Fibroblast of lung (primary cell): ENCODE measurements around the gene FXYD4. TPM values are rescaled to one million over a fixed set of nuclear protein-coding genes. Genes with fewer than 3 reads are reported as not detected.

ENCODE experiments used
- DNase-seq, 2 donors: peaks; one replicate each; pipeline versions ENCODE4 v3.0.0 to v3.0.0-alpha.2; 2010; ENCODE audit warnings: low read depth in 2 of 2
- H2AFZ ChIP-seq: 2 replicates; pipeline ENCODE4 v1.5.1; 2012; ENCODE audit warnings: low read length, control low read depth, inconsistent platforms
- H3K27ac ChIP-seq: 2 replicates; pipeline ENCODE4 v1.5.1; 2011; ENCODE audit warnings: low read length, control low read depth; ENCODE audit not compliant: insufficient read depth
- H3K27me3 ChIP-seq: 2 replicates; pipeline ENCODE4 v1.5.1; 2011; ENCODE audit warnings: mild to moderate bottlenecking, low read length; ENCODE audit not compliant: control insufficient read depth, insufficient read depth
- H3K36me3 ChIP-seq: 2 replicates; pipeline ENCODE4 v1.5.1; 2011; ENCODE audit warnings: low read length; ENCODE audit not compliant: control insufficient read depth, insufficient read depth
- H3K4me1 ChIP-seq: 2 replicates; pipeline ENCODE4 v1.5.1; 2011; ENCODE audit warnings: low read length; ENCODE audit not compliant: control insufficient read depth, insufficient read depth; ENCODE audit errors: extremely low read depth
- H3K4me2 ChIP-seq: 2 replicates; pipeline ENCODE4 v1.5.1; 2011; ENCODE audit warnings: low read length, control low read depth; ENCODE audit not compliant: insufficient read depth; ENCODE audit errors: extremely low read depth
- H3K4me3 ChIP-seq, 4 experiments: fragments of 200-600 bp in 1 of 4; sonication (generic) in 1 of 4; replicated peaks in 1 of 4; 2 replicates each; pipeline ENCODE4 v1.5.1; 2011 to 2016; ENCODE audit warnings: low read length in 4 of 4, low read depth in 3 of 4, mild to moderate bottlenecking in 3 of 4, control low read depth in 2 of 4, inconsistent platforms in 1 of 4, mixed read lengths in 1 of 4; ENCODE audit not compliant: insufficient read depth in 1 of 4; ENCODE audit errors: control extremely low read depth in 1 of 4
- H3K79me2 ChIP-seq: 2 replicates; pipeline ENCODE4 v1.5.1; 2012; ENCODE audit warnings: mild to moderate bottlenecking, low read length, inconsistent platforms; ENCODE audit not compliant: control insufficient read depth, insufficient read depth
- H3K9ac ChIP-seq: 2 replicates; pipeline ENCODE4 v1.5.1; 2011; ENCODE audit warnings: mild to moderate bottlenecking, low read length, control low read depth; ENCODE audit not compliant: insufficient read depth
- H3K9me3 ChIP-seq: 2 replicates; pipeline ENCODE4 v1.5.1; 2012; ENCODE audit warnings: low read depth, low read length; ENCODE audit not compliant: control insufficient read depth, insufficient read depth
- H4K20me1 ChIP-seq: 2 replicates; pipeline ENCODE4 v1.5.1; 2011; ENCODE audit warnings: low read length; ENCODE audit not compliant: control insufficient read depth, insufficient read depth; ENCODE audit errors: extremely low read depth
- CTCF ChIP-seq, 2 donors: IDR thresholded peaks in 1 of 2; conservative IDR thresholded peaks in 1 of 2; 1 replicate in 1 of 2; 2 replicates in 1 of 2; pipeline ENCODE4 v1.5.1; 2011 to 2012; ENCODE audit warnings: low read length in 2 of 2, control low read depth in 1 of 2, inconsistent platforms in 1 of 2, low read depth in 1 of 2, mild to moderate bottlenecking in 1 of 2
- EZH2 ChIP-seq: IDR thresholded peaks from 2 replicates; pipeline ENCODE4 v1.5.1; 2012; ENCODE audit warnings: low read length, control low read depth, mild to moderate bottlenecking; ENCODE audit errors: missing control alignments
- polyA plus RNA-seq, 2 donors: library from polyadenylated mRNA; depleted of rRNA in 1 of 2; stranded (reverse) in 1 of 2; unstranded in 1 of 2; fragments of >200 nt; gene quantifications; 2 replicates each; pipeline ENCODE4 v1.2.1, GENCODE V29; 2011 to 2012; ENCODE audit warnings: missing spikeins in 1 of 2
- total RNA-seq: library from RNA; depleted of rRNA; stranded (reverse); fragments of >200 nt; gene quantifications from 2 replicates; pipeline ENCODE4 v1.2.1, GENCODE V29; 2014

FXYD4 gene
- total and polyA plus RNA-seq, 2 donors (not counting 1 experiment from before 2014, with no cell fraction given): not detected

- no peaks in the 10 kb centered on the region for H3K9me3 ChIP-seq
- no peak overlapping the region for H3K4me3 ChIP-seq
- no peaks in the 10 kb centered on the region for H4K20me1 ChIP-seq
- DNase-seq: peak in 1 of 2 donors; percentile 73
- H3K4me1 ChIP-seq: no peaks in the 10 kb centered on the region
- H3K79me2 ChIP-seq: no peaks in the 10 kb centered on the region
- H3K27ac ChIP-seq: no peak overlapping the region
- H3K9ac ChIP-seq: no peak overlapping the region
- H3K36me3 ChIP-seq: no peaks in the 10 kb centered on the region
- H3K27me3 ChIP-seq: no peaks in the 10 kb centered on the region
- no peak overlapping the region for H3K4me2 ChIP-seq
- no peak overlapping the region for H2AFZ ChIP-seq
- no peak for TF ChIP-seq CTCF (conservative IDR thresholded peaks at IDR 0.05 in 1 of 2, IDR thresholded peaks at IDR 0.05 in 1 of 2; ENCODE audit: low read depth in 1 of 2, low read length in 2 of 2)
- TF ChIP-seq EZH2: no peak
These were observed 30.8 kb upstream of the FXYD4 start for GRCh38 chr10:43340619-43341018.

GRCh38 chr10:43341450-43341849, 30.0 kb upstream of the FXYD4 start:
- Histone ChIP-seq H3K4me3 (no peak overlapping the region), H3K9me3 (no peaks in the 10 kb centered on the region), H3K27ac (no peak overlapping the region), H4K20me1 (no peaks in the 10 kb centered on the region), H2AFZ (no peak overlapping the region), H3K9ac (no peak overlapping the region), H3K4me2 (no peak overlapping the region), H3K27me3 (no peaks in the 10 kb centered on the region), H3K4me1 (no peaks in the 10 kb centered on the region), H3K79me2 (no peaks in the 10 kb centered on the region), H3K36me3 (no peaks in the 10 kb centered on the region)
- no peak for DNase-seq
- TF ChIP-seq EZH2: no peak
- TF ChIP-seq CTCF (conservative IDR thresholded peaks at IDR 0.05 in 1 of 2, IDR thresholded peaks at IDR 0.05 in 1 of 2; ENCODE audit: low read depth in 1 of 2, low read length in 2 of 2): no peak

GRCh38 chr10:43342279-43343125, 28.9 kb upstream of the FXYD4 start:
- Histone ChIP-seq H4K20me1 (no peaks in the 10 kb centered on the region), H3K9me3 (no peaks in the 10 kb centered on the region), H3K36me3 (no peaks in the 10 kb centered on the region), H3K79me2 (no peaks in the 10 kb centered on the region), H3K9ac (no peak overlapping the region), H3K27ac (no peak overlapping the region), H3K4me3 (no peak overlapping the region), H3K4me1 (no peaks in the 10 kb centered on the region), H2AFZ (no peak overlapping the region), H3K4me2 (no peak overlapping the region), H3K27me3 (no peaks in the 10 kb centered on the region)
- no peak for DNase-seq
- no peak for TF ChIP-seq EZH2
- no peak for TF ChIP-seq CTCF (conservative IDR thresholded peaks at IDR 0.05 in 1 of 2, IDR thresholded peaks at IDR 0.05 in 1 of 2; ENCODE audit: low read depth in 1 of 2, low read length in 2 of 2)
